Neural crest cell (in vitro differentiated cells): ENCODE results near the gene GABRG2. TPM values are rescaled to one million over a fixed set of nuclear protein-coding genes. Genes with fewer than 3 reads are reported as not detected.

Experiments used
- DNase-seq: peaks from one replicate; pipeline ENCODE4 v3.0.0; 2021; ENCODE audit warnings: low read depth, mixed read lengths, low spot score
- H3K27ac Mint-ChIP-seq: one replicate; pipeline ENCODE4 v1.8.0; 2021; ENCODE audit warnings: mild to moderate bottlenecking, mixed read lengths; ENCODE audit not compliant: unreplicated experiment
- H3K27me3 Mint-ChIP-seq: 2 replicates; pipeline ENCODE4 v1.8.0; 2021; ENCODE audit warnings: low read depth, mild to moderate bottlenecking, mixed read lengths
- H3K36me3 Mint-ChIP-seq: 2 replicates; pipeline ENCODE4 v1.8.0; 2021; ENCODE audit warnings: low read depth, mild to moderate bottlenecking, mixed read lengths
- H3K4me1 Mint-ChIP-seq: 2 replicates; pipeline ENCODE4 v1.8.0; 2021; ENCODE audit warnings: mixed read lengths
- H3K4me3 Mint-ChIP-seq: one replicate; pipeline ENCODE4 v1.8.0; 2021; ENCODE audit warnings: mild to moderate bottlenecking, mixed read lengths
- H3K9me3 Mint-ChIP-seq: 2 replicates; pipeline ENCODE4 v1.8.0; 2021; ENCODE audit warnings: mixed read lengths
- CTCF ChIP-seq: fragments of 200-600 bp; sonication (generic); conservative IDR thresholded peaks from 2 replicates; pipeline ENCODE4 v1.5.0; 2021; ENCODE audit warnings: antibody characterized with exemption, mild to moderate bottlenecking
- long read RNA-seq: library from polyadenylated mRNA; unstranded; transcript quantifications from one replicate; pipeline ENCODE4 v2.0.0, GENCODE V29; 2020
- total RNA-seq: library from RNA; stranded (reverse); gene quantifications from 2 replicates; pipeline ENCODE4 v1.2.1, GENCODE V29; 2021

GABRG2 gene
- total RNA-seq, result 0.26 and 2.8 TPM in 2 replicates
- long read RNA-seq, full-length matches to known transcripts, result 1 of 1 reads
- long read RNA-seq, partial matches to known transcripts, result 0 of 1 reads
- long read RNA-seq, other reads (novel, unspliced or antisense), result 0 of 1 reads

- no peaks in the 10 kb centered on the region for H3K36me3 Mint-ChIP-seq
- TF ChIP-seq CTCF, result no peak
- peak within 1 kb of the TSS; percentile 65 for H3K4me3 Mint-ChIP-seq
- no peak for DNase-seq
- peaks cover 60% of the 10 kb centered on the region for H3K27me3 Mint-ChIP-seq
- no peaks in the 10 kb centered on the region for H3K9me3 Mint-ChIP-seq
- no peak within 1 kb of the TSS for H3K27ac Mint-ChIP-seq
- H3K4me1 Mint-ChIP-seq, result peaks cover 11% of the 10 kb centered on the region
Observed at GRCh38 chr5:162067655-162068411, at the start of gene GABRG2. Gene GABRG2 (plus strand): TSS chr5:162067773. CDS start chr5:162068000, 227 bp downstream.

DNA sequence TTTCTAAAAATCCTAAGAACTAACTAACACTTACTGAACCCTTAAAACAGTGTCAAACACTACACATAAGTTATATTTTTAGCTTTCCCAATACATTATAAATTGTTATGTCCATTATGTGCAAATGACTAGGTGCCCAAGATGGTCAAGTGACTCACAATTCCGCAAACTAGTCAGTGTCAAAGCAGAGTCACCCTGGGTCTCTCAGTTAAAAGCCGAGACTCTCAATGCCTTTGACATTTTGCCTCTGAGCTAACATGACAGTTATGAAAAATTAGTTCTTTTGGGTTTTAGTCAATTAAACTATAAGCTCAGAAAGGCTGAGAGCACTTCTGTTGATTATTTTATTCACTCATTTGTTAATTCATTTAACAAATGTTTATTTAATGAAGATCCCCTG, 42.3 kb upstream of the GABRG2 start:
- Mint-ChIP-seq H3K27ac (no peak overlapping the region), H3K4me1 (no peaks in the 10 kb centered on the region), H3K4me3 (no peak overlapping the region), H3K36me3 (no peaks in the 10 kb centered on the region), H3K9me3 (peaks cover 6% of the 10 kb centered on the region), H3K27me3 (peaks cover 6% of the 10 kb centered on the region)
- no peak for DNase-seq
- TF ChIP-seq CTCF, result no peak

- peaks cover 3% of the 10 kb centered on the region for H3K27me3 Mint-ChIP-seq
- H3K9me3 Mint-ChIP-seq, result peaks cover 6% of the 10 kb centered on the region
- no peaks in the 10 kb centered on the region for H3K36me3 Mint-ChIP-seq
- no peak overlapping the region for H3K27ac Mint-ChIP-seq
- H3K4me3 Mint-ChIP-seq, result no peak overlapping the region
- TF ChIP-seq CTCF, result no peak
- no peaks in the 10 kb centered on the region for H3K4me1 Mint-ChIP-seq
- no peak for DNase-seq
Observed at GRCh38 chr5:162026803-162027202, 40.8 kb upstream of the GABRG2 start.

GRCh38 chr5:162037431-162037830, 30.1 kb upstream of the GABRG2 start:
- no peak for TF ChIP-seq CTCF
- peaks cover 3% of the 10 kb centered on the region for H3K36me3 Mint-ChIP-seq
- peaks cover 2% of the 10 kb centered on the region for H3K9me3 Mint-ChIP-seq
- peaks cover 4% of the 10 kb centered on the region for H3K4me1 Mint-ChIP-seq
- H3K27me3 Mint-ChIP-seq, result no peaks in the 10 kb centered on the region
- H3K27ac Mint-ChIP-seq, result no peak overlapping the region
- DNase-seq, result no peak
- H3K4me3 Mint-ChIP-seq, result no peak overlapping the region

DNA sequence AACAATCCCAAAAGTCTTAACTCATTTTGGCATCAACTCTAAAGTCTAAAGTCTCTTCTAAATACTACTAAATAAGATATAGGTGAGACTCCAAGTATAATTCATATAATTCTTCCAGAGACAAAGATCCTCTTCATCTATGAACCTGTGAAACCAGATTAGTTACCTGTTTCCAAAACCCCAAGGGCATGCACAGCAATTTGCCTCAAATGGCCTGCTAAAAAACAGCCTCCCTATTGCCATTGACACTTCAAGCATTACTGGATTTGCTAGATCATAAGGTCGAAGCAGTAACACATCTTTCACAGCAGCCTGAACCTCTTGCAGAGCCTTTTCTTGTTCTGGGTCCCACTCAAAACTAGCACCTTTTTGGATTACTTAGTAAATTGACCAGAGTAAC, 20.3 kb upstream of the GABRG2 start:
- Mint-ChIP-seq H3K4me3 (no peak overlapping the region), H3K4me1 (no peaks in the 10 kb centered on the region), H3K9me3 (no peaks in the 10 kb centered on the region), H3K36me3 (no peaks in the 10 kb centered on the region), H3K27me3 (no peaks in the 10 kb centered on the region), H3K27ac (no peak overlapping the region)
- no peak for DNase-seq
- no peak for TF ChIP-seq CTCF
